Stimulated activated CD4-positive, alpha-beta T cell treated with anti-CD3 and anti-CD28 coated beads, TNF-alpha, amount 100 ng/mL, for 4 hours (primary cell): ENCODE measurements around the gene HHATL.

Experiments used
- DNase-seq, 3 experiments: peaks; one replicate each; pipeline ENCODE4 v3.0.0-alpha.2; 2020; ENCODE audit warnings: low read depth in 3 of 3

Gene HHATL, protein sequence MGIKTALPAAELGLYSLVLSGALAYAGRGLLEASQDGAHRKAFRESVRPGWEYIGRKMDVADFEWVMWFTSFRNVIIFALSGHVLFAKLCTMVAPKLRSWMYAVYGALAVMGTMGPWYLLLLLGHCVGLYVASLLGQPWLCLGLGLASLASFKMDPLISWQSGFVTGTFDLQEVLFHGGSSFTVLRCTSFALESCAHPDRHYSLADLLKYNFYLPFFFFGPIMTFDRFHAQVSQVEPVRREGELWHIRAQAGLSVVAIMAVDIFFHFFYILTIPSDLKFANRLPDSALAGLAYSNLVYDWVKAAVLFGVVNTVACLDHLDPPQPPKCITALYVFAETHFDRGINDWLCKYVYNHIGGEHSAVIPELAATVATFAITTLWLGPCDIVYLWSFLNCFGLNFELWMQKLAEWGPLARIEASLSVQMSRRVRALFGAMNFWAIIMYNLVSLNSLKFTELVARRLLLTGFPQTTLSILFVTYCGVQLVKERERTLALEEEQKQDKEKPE

DNA sequence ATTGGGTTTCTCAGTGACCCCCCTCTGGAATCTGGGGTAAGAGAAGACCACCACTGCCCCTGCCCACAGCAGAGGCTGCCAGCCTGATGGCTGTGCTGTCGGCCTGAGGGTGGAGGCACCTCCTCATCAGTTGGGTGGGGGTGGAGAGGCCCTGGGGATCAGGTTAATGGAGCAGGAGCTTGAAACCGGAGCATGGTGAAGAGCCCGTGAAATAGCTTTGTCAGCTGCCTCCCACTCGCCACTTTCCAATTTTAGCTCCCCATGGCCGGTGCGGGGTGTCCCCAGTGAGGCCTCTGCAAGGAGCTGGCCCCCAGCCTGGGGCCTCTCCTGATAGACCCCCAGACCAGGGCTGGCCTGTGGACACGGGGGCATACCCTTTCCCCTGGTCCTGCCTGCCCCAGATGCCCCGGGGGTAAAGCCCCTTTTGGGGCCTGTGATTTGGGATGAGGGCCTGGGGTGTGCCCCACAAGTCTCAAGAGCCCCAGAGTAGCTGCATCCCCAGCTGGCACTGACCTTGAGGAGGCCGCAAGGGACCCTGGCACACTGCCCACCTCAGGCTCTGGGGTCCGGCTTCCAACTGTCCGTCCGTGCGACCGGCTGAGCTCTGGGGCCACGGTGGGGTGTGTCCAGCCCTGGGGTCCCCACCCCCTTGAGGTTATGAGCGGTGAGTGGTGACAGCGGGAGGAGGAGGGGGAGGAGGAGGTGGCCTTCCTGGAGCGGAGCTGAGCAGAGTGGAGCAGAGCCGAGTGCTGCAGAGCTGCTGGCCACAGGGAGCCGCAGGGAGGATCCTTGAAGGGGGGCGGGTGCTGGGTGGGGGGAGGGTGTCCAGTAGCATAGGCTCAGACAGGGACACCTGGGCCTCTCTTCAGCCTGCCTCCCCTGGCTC is at the start of gene HHATL:
Gene HHATL (minus strand): TSS at position 733 of the 886 bp plus-strand sequence. CDS start 1,972 bp downstream, outside the sequence.
- no peak for DNase-seq

DNA sequence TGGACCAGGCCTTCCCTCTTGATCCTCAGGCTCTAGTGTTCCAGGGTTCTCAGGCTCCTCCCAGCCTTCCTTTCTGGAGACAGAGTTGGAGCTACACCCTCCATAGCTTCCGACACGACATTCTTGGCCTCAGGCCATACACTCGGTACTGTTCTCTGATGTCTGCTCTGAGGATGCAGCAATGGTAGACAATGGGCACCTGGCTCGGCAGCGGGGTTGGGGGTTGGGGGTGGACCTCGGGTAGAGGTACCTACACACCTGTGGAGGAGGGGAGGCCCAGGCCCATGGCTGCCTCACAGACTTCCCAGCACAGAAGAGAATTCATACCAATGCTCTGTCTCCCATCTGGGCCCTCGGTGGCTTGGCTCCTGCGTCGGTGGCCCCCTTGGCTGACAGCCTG is 49.0 kb upstream of the HHATL start:
- DNase-seq = no peak

DNA sequence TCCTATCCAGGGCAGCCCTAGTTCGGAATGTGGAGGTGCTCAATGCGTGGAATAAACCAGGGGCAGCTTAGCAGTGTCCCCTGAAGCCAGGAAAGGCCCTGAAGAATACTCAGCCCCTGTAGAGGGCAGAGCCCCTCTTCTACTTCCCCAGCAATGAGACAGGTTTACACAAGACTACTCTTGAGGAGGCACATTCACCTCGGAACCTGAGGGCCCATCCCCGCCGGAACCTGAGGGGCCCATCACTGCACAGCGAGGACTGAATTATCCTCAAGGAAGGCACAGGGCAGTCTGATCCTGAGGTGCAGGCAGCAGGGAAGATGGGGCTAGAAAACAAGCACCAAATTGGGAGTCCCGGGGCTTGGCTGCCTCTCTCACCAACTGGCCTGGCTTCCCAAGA is 48.2 kb upstream of the HHATL start:
- no peak for DNase-seq

DNA sequence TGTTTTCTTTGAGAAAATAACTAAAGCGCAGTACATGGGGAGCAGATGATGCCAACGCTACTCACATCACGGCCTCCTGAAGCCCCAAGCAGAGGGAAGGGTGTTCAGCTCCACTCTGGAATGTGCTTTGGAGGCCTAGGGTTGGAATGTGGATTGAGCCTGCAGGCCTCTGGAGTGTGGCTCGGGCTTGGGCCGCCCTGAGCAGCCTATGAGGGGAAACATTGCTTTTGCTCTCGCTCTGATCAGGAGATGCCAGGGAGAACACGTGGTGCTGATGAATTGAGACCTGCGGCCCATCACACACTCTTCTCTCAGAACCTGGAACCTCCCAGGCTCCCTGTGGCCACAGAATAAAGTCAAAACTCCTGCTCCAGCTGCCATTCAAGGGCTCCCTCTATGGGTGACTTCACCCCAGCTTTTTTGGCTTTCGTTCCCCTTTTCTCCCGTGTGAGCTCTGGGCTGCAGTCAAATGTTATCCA is 47.2 kb upstream of the HHATL start:
- DNase-seq = no peak

DNA sequence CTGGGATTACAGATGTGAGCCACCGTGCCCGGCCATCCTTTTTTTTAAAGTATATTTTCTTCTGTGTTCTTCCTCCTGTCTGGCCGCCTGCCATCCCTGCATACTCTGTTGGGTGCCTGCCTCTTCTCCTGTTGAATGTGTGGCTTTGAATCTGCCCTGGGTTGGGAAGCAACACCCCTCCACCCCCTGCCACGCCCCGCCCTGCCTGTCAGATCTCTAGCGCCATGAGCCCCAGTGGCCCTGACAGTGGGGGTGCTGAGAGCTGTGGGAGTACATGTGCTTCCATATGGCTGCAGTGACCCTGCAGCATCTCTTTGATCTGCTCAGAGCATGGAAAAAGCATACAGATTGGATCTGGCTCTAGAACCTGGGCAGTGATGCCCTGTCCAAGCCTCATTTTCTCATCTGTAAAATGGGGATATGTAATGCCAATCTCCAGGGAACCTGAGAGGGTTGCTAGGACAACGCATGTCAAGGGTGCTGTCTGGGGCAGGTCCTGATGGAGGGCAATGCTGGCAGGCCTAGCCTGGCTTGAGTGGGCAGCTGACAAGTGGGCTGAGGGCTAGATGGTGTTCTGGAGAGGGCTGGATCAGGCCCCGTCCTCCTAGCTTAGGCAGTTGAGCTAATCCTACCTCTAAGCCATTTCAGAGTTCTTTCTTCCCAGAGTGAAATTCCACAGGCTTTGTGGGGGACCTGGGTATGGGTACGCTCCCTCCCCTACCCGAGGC is 46.6 kb upstream of the HHATL start:
- no peak for DNase-seq

DNA sequence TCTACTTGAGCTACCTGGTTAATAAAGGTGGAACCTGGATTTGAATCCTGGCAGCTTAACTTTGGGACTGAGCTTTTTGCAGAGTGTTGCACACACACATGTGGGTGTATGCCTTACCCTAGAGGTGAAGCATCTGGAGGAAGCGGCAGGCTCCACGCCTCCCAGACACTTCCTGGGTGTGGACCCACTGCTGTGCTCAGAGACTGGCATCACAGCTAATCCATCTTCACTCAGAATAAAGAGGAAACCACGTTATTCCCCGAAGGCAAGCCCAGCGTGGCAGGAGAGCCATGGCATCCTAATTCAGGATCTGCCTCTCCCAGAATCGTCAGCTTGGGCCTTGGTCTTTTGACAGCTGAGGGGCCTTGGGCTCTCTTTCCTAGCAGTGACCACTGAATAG is 45.0 kb upstream of the HHATL start:
- no peak for DNase-seq

DNA sequence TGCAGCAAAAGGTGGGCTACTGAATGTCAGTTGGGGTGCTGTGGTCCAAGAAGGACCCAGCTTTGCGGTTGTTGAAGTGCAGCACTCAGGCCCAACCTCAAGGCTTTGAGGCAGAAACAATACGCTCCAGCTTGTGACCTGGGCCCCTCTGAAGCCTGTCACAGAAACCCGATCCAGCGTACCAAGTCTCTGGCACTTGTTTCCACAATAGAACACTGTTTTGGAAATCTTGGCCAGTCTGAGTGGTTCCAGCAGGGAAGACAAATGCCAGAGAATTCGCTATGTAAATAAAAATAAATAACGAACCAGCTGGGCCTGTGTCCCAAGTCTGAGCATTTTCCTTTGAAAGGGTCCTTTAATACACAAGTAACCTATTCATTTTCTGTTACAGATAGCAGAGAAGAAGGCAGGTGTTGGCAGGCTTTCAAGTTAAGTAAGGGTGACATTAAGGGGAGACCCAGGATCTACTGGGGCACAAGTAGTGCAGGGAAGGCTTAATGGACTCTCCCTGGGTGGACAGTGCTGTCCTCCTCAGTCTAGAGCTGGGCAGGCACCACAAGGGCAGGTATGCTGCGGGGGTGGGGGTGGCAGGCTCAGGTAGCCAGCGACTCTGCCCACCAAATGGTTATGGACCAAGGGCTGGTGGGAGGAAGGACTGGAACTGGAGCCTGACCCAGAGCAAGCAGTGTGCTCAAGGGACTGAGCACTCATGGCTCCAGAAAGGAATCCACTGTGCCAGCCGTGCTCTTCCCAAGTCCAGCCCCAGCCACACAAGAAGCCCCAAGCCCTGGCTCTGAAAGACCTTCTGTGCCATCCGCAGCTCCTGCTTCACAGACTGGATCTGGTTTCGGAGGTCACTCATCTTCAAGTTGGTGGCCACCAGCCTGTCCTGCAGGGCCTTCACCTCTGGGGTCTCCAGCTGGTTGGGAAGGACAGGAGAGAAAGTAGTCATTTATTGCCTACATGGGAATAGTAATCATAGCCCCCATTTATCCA is 44.2 kb upstream of the HHATL start:
- DNase-seq = no peak

DNA sequence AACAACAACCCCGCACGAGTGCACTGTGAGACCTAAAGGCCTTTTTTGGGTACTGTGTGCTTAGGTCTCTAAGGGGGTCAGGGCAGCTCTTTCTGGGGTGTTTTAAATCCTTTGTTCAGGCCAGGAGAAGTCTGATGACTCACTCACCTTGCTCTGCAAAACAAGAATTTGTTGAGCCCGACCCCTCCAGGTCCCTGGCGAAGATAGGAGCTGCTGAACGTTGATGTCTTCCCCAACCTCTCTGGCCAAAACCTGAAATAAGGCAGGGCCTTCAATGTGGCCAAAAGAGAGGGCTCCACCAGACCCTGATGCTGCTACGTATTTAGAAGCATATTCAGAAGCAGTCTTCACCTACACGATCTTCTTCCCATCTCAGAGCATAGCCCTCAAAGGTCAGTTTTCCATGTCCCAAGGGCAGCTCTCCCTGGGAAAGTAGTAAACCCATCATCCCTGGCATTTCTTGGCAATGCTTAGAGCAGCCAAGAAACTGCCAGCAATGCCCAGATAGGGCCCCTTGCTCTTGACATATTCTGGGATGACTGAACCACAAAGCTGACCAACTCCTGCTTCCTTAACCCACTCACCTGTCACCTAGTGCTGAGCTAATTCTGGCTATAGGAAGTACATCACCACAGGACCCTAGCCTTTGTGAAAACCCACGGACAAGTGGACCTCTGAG is 43.3 kb upstream of the HHATL start:
- no peak for DNase-seq

DNA sequence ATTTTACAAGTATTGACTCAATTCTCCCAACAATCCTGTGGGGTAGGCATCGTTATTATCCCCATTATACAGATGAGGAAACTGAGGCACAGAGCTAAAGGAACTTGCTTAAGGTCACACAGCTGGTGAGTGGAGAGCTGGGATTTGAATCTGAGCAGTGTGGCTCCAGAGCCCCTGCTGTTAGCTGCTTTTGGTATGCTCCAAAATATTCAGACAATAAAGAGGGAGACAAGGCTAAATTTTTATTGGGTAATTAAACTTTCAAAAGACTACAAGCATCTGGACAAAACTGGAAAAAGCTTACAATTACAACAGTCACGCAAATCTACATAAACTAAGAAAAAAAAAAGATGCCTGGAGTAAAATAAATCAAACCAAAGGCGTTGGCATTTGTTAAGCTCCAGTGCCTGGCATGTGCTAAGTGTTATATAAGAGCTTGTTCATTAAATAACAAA is 42.7 kb upstream of the HHATL start:
- no peak for DNase-seq

DNA sequence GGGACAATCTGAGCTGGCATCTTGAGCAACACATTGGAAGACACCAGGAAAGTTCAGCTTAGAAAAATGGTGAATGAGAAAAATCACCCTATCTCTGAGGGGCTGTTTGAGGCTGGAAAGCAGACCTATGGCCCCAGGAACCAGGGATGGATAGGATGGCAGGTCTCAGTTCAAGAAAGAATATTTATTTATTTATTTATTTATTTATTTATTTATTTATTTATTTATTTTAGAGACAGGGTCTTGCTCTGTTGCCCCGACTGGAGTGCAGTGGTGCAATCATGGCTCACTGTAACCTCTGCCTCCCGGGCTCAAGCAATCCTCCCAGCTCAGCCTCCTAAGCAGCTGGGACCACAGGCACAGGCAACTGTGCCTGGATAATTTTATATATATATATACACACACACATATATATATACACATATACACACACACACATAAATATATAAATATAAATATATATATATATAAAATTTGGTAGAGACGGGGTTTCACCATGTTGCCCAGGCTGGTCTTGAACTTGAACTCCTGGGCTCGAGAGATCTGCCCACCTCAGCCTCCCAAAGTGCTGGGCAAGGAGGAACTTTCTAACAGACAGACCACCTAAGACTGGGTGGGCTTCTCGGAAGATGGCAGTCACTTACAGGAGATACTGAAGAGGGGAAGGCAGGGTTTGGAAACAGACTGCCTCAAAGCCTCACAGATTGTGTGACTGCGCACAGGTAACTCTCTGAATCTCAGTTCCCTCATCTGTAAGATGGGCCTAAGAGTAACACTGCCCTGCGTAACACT is 40.8 kb upstream of the HHATL start:
- no peak for DNase-seq

DNA sequence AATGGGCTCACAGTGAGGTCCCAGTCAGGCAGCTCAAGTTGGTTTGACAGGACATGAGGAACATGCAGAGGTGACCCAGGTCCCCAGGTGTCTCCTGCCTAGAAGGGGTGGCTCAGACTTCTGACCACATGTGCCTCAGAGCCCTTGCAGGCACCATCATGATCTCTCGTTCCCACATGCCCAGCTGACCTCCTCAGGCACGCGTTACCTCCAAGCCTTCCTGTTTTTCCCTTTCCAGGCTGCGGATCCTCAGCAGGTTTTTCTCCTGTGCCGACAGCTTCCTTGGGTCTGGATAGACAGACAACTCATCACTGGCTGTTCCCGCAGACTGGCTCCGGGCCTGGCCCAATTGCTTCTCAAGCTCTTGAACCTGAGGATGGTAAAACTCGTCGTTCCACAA is 40.1 kb upstream of the HHATL start:
- no peak for DNase-seq

DNA sequence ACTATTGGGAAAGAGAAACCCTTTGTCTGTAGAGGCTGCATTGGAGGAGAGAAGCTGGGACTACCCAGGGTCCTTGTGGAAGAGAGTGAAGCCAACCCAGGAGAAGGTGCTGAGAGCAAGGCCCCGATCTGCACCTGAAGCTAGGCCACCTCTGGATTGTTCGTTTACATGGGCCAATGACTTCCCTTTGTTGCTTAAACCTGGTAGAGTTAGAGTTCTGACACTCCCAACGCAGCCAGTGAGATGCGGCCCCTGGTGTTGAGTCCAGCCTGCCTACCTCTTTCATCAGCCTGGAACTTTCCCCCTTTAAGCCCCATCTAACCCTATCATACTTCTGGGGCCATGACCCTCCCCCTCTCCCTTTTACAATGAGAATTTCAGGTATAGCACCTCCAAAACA is 39.7 kb upstream of the HHATL start:
- no peak for DNase-seq

DNA sequence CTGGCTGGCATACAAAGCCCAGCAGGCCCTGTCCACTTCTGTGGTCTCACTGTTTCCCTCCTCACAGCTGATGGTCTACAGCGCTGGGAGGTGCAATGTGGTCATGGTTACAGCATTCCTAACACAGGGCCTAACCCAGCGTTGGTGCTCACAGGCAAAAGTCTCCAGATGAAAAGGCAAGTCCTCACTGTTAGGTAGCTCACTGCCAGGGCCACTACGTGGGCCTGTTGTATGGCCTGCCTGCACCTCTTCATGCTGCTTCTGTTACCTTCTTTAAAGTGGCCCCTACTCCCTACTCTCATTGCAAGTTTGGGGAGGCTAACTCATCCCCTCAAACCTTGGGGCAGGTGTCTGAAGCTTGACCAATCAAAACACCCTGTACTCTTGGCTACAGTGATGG is 39.2 kb upstream of the HHATL start:
- DNase-seq = no peak

DNA sequence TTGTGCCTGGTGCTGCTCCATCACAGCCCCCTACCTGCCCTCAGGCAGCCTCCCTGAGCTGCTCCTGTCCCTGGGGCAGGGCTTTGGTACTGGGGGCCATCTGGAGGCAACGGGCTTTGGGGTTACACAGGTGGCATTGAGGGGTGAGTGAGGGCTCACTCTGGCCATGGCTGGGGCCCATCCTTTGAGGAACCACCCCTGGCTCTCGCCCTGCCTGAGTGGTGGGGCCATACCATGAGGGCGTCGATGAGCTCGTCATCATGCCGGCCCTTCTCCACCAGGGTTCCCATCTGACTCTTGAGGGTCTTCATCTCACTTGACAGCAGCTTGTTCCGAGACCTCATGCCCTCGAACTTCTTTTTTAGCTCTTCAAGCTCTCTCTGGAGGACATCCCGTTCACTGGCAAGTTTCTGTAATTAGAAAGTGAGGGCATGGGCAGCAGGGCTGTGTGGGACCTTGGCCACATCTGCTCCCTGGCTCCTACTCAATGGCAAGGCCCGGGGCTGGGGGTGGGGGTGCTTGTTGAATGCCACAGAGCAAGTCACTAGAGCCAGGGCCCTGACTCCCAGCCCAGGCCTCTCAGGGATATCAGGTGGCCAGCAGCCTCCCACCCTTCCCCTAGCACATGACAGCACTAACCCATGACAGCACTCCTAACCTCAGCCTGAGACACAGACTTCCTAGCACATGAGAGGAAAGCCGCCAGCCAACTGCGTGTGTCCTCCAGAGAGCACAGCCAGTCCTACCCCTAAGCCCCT is 37.0 kb upstream of the HHATL start:
- no peak for DNase-seq

DNA sequence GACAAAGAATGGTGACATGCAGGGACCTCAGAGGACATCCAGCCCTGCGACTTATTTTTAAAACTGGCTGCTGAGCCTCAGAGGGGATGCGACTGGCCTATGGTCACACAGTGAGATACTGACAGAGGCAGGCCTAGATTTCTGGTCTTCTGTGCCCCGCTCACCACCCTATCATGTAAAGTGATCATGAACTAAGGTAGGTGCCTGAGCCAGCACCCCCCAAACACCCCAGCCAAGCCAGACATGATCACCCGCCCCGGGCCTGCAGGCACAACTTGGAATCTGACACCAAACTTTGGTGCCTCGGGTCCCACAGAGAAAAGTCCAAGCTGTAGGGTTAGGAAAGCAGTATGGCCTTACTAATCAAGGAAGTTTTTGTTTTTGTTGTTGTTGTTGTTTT is 33.9 kb upstream of the HHATL start:
- DNase-seq = no peak

DNA sequence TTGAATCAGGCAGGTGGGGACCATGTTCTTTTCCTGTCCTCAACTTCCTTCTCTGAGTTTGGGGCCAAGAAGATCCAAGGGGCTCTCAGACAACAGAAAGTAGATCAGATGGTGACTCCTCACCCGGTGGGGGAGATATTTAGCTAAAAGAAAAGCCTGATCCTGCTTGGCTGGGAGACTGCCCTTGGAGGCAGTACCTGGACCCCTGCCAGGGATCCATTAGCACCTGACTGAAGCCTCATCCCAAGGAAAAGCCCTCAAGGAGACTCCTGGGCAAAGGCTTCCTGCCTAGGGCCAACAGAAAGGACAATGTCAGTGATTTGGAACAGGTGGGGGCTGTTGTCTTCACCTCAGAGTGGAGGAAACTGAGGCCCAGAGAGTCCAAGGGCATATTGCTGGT is 33.5 kb upstream of the HHATL start:
- no peak for DNase-seq

DNA sequence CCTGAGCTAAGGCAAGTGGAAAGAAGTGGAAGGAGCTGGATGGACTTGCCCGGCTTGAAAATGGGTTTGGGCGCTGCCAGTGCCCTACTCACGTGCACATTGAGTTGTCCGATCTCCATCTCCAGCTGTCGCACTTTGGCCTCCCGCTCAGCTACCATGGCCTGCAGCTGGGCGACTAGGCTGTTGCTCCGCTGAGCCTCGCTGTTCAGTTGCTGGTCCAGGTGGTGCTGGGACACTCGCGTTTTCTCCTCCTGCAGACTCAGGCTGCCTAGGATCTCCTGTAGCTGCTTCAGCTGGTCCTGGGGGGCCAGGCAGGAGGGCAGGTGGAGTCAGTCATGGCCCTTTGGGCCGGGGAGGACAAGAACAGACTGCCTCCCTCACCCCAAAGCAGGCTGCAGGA is 33.0 kb upstream of the HHATL start:
- no peak for DNase-seq

DNA sequence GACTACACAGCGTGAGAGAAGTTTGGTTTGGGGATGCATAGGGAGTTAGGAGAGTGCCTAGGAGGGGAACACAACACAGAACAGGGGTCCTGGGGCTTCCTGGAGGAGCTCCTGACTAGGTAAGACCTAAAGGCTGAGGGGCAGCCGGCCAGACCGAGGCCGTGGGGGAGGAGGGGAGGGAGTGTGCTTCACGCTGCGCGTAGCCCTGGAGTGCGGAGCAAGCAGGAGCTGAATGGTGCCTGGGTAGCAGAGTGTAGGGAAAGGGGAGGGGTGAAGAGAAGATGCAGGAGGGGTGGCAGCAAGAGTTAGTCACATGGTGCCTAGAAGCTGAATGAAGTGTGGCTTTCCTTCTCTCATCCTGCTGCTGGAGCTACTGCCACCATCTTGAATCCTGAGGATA is 32.4 kb upstream of the HHATL start:
- DNase-seq = no peak
